H1 (cell line): ENCODE results near the gene DYNLL1. TPM values are rescaled to one million over a fixed set of nuclear protein-coding genes. Genes with fewer than 3 reads are reported as not detected.

ENCODE experiments used
- CTCF ChIA-PET: fragments of 300-600 bp; sonication (Branson Sonifier 250); formaldehyde crosslinking; loops from one replicate; lab custom pipeline; 2021; ENCODE audit not compliant: partially characterized antibody; lab: Charles Lee
- POLR2A ChIA-PET: fragments of 300-600 bp; sonication (Branson Sonifier 250); formaldehyde crosslinking; loops from one replicate; lab custom pipeline; 2021; ENCODE audit warnings: inconsistent platforms; ENCODE audit not compliant: partially characterized antibody; lab: Charles Lee
- DNase-seq, 2 experiments: peaks; one replicate each; pipeline versions ENCODE4 v3.0.0 to v3.0.0-alpha.2; 2010 to 2022; ENCODE audit warnings: low spot score in 2 of 2, low read depth in 1 of 2, mixed read lengths in 1 of 2
- FAIRE-seq: peaks from 2 replicates; lab custom pipeline; 2011; peaks lifted over from hg19 to GRCh38; lab: Jason Lieb, UNC
- H2AFZ ChIP-seq: 2 replicates; pipeline ENCODE4 v1.8.1; 2012; ENCODE audit warnings: low read length, inconsistent platforms
- H2AK5ac ChIP-seq: 2 replicates; pipeline ENCODE4 v1.6.1; 2013; ENCODE audit warnings: low read depth, low read length
- H2BK120ac ChIP-seq: replicated peaks from 2 replicates; pipeline ENCODE3; 2013; ENCODE audit warnings: low read depth, low read length, inconsistent platforms
- H2BK12ac ChIP-seq: 2 replicates; pipeline ENCODE4 v1.6.1; 2013; ENCODE audit warnings: low read depth, low read length
- H2BK15ac ChIP-seq: 2 replicates; pipeline ENCODE4 v1.6.1; 2013; ENCODE audit warnings: low read length
- H2BK20ac ChIP-seq: 2 replicates; pipeline ENCODE4 v1.6.1; 2013; ENCODE audit warnings: low read length
- H2BK5ac ChIP-seq: 2 replicates; pipeline ENCODE4 v1.6.1; 2013; ENCODE audit warnings: low read depth, low read length
- H3K14ac ChIP-seq: 2 replicates; pipeline ENCODE4 v1.6.1; 2013; ENCODE audit warnings: inconsistent platforms; ENCODE audit not compliant: insufficient read length
- H3K18ac ChIP-seq: 2 replicates; pipeline ENCODE4 v1.6.1; 2013; ENCODE audit warnings: low read length; ENCODE audit errors: extremely low read depth
- H3K23ac ChIP-seq: 2 replicates; pipeline ENCODE4 v1.6.1; 2013; ENCODE audit warnings: inconsistent platforms; ENCODE audit not compliant: insufficient read length
- H3K23me2 ChIP-seq: 2 replicates; pipeline ENCODE4 v1.6.1; 2013; ENCODE audit warnings: low read depth, low read length
- H3K27ac ChIP-seq: 2 replicates; pipeline ENCODE4 v1.6.1; 2011; ENCODE audit warnings: low read depth, low read length, inconsistent platforms
- H3K27me3 ChIP-seq, 4 experiments: replicated peaks in 1 of 4; 1 replicate in 1 of 4; 2 replicates in 3 of 4; pipeline versions ENCODE4 v1.6.1 to v1.8.1; 2011 to 2013; ENCODE audit warnings: low read length in 3 of 4, mild to moderate bottlenecking in 3 of 4, inconsistent platforms in 2 of 4, mixed read lengths in 2 of 4, moderate library complexity in 1 of 4; ENCODE audit not compliant: control insufficient read depth in 3 of 4, insufficient read depth in 3 of 4; ENCODE audit errors: extremely low read depth in 1 of 4
- H3K36me3 ChIP-seq, 4 experiments: 2 replicates each; pipeline versions ENCODE4 v1.6.1 to v1.8.1; 2011 to 2013; ENCODE audit warnings: mild to moderate bottlenecking in 4 of 4, low read length in 3 of 4, moderate library complexity in 2 of 4, control low read depth in 1 of 4, inconsistent platforms in 1 of 4; ENCODE audit not compliant: insufficient read depth in 4 of 4, control insufficient read depth in 2 of 4
- H3K4ac ChIP-seq: replicated peaks from 2 replicates; pipeline ENCODE3; 2013; ENCODE audit warnings: low read length, low read depth, mixed read lengths, inconsistent platforms; ENCODE audit not compliant: insufficient read length
- H3K4me1 ChIP-seq, 4 experiments: replicated peaks in 1 of 4; 1 replicate in 1 of 4; 2 replicates in 3 of 4; pipeline versions ENCODE4 v1.6.1 to v1.8.1; 2011 to 2013; ENCODE audit warnings: low read length in 3 of 4, inconsistent platforms in 2 of 4, mixed read lengths in 1 of 4; ENCODE audit not compliant: insufficient read depth in 4 of 4, control insufficient read depth in 3 of 4
- H3K4me2 ChIP-seq, 2 experiments: 2 replicates each; pipeline versions ENCODE4 v1.6.1 to v1.8.1; 2011 to 2013; ENCODE audit warnings: low read depth in 2 of 2, low read length in 2 of 2, control low read depth in 1 of 2, inconsistent platforms in 1 of 2, mild to moderate bottlenecking in 1 of 2; ENCODE audit not compliant: insufficient read depth in 1 of 2
- H3K4me3 ChIP-seq, 4 experiments: fragments of 200-600, 300-600 bp in 1 of 4; sonication (generic), shearing (Covaris generic), sonication (Bioruptor Twin) in 1 of 4; 2 replicates each; pipeline versions ENCODE4 v1.5.1 to v1.8.1; 2011 to 2016; ENCODE audit warnings: low read length in 4 of 4, low read depth in 3 of 4, control low read depth in 2 of 4, inconsistent platforms in 2 of 4, mild to moderate bottlenecking in 2 of 4, mixed read lengths in 1 of 4, moderate library complexity in 1 of 4; ENCODE audit not compliant: insufficient read depth in 2 of 4; ENCODE audit errors: extremely low read depth in 1 of 4
- H3K56ac ChIP-seq: replicated peaks from 2 replicates; pipeline ENCODE3; 2013; ENCODE audit warnings: low read depth, mild to moderate bottlenecking, mixed read lengths, low read length, inconsistent platforms; ENCODE audit not compliant: insufficient read length
- H3K79me1 ChIP-seq: 2 replicates; pipeline ENCODE4 v1.6.1; 2013; ENCODE audit warnings: low read depth, low read length, control low read depth
- H3K79me2 ChIP-seq, 2 experiments: 2 replicates each; pipeline versions ENCODE4 v1.6.1 to v1.8.1; 2012 to 2013; ENCODE audit warnings: low read length in 2 of 2, mild to moderate bottlenecking in 2 of 2, inconsistent platforms in 1 of 2; ENCODE audit not compliant: insufficient read depth in 2 of 2, control insufficient read depth in 1 of 2
- H3K9ac ChIP-seq, 4 experiments: replicated peaks in 1 of 4; 1 replicate in 1 of 4; 2 replicates in 3 of 4; pipeline versions ENCODE4 v1.6.1 to v1.8.1; 2011 to 2013; ENCODE audit warnings: low read depth in 3 of 4, low read length in 3 of 4, control low read depth in 2 of 4, mild to moderate bottlenecking in 2 of 4, moderate library complexity in 2 of 4, inconsistent platforms in 1 of 4; ENCODE audit errors: extremely low read depth in 1 of 4
- H3K9me3 ChIP-seq, 2 experiments: 2 replicates each; pipeline versions ENCODE4 v1.6.1 to v1.8.1; 2012 to 2013; ENCODE audit warnings: mild to moderate bottlenecking in 2 of 2, moderate library complexity in 2 of 2, control low read depth in 1 of 2, inconsistent platforms in 1 of 2, low read depth in 1 of 2, low read length in 1 of 2, mixed read lengths in 1 of 2; ENCODE audit not compliant: insufficient read depth in 2 of 2
- H4K20me1 ChIP-seq, 2 experiments: replicated peaks in 1 of 2; 2 replicates each; pipeline versions ENCODE3 to v1.8.1; 2011 to 2013; ENCODE audit warnings: inconsistent platforms in 2 of 2, low read length in 2 of 2, mild to moderate bottlenecking in 1 of 2; ENCODE audit not compliant: insufficient read depth in 2 of 2, control insufficient read depth in 1 of 2
- H4K5ac ChIP-seq: 2 replicates; pipeline ENCODE4 v1.6.1; 2013; ENCODE audit warnings: low read length, low read depth, mixed read lengths, inconsistent platforms; ENCODE audit not compliant: insufficient read length
- H4K8ac ChIP-seq: 2 replicates; pipeline ENCODE4 v1.8.0; 2013; ENCODE audit warnings: mild to moderate bottlenecking, moderate library complexity, low read length, inconsistent platforms; ENCODE audit not compliant: insufficient read depth; ENCODE audit errors: extremely low read depth
- H4K91ac ChIP-seq: replicated peaks from 2 replicates; pipeline ENCODE3; 2013; ENCODE audit warnings: low read length, mixed read lengths, inconsistent platforms; ENCODE audit not compliant: insufficient read length
- JUN ChIP-seq: IDR thresholded peaks from 2 replicates; pipeline ENCODE4 v1.6.1; 2011; ENCODE audit warnings: low read depth, mild to moderate bottlenecking, improper control_type of control experiment, low read length
- WGBS, 2 experiments: shearing (Covaris generic) in 1 of 2; methylation state at CpG; one replicate each; pipeline versions ENCODE4 v1.1.6 to v1.1.7; 2013 to 2015; ENCODE audit warnings: low lambda C conversion rate in 2 of 2, mixed read lengths in 2 of 2, inconsistent platforms in 1 of 2, low coverage in 1 of 2, missing lambda C conversion rate in 1 of 2; ENCODE audit not compliant: insufficient replicate concordance in 2 of 2, insufficient coverage in 1 of 2, insufficient read length in 1 of 2; ENCODE audit errors: extremely low coverage in 1 of 2, missing lambda C conversion rate in 1 of 2; 5-methylcytosine and 5-hydroxymethylcytosine counted together
- polyA plus RNA-seq, 7 experiments: library from polyadenylated mRNA; depleted of rRNA in 3 of 7; stranded (reverse) in 5 of 7; unstranded in 2 of 7; fragments of >200 nt in 5 of 7; fragments of 200-250 nt in 2 of 7; gene quantifications; 1 replicate in 5 of 7; 2 replicates in 1 of 7; 4 replicates in 1 of 7; pipeline versions ENCODE4 v1.2.1 to v1.2.3, GENCODE V29; 2011 to 2013; ENCODE audit warnings: missing spikeins in 2 of 7, mixed read lengths in 2 of 7
- total RNA-seq: library from RNA; stranded (reverse); fragmentation: NEBNext Ultra II Directional; extraction: Animal tissue kit (Norgen Biotek cat#: 25700); gene quantifications from 2 replicates; pipeline ENCODE4 v1.2.1, GENCODE V29; 2021

Gene DYNLL1
- total and polyA plus RNA-seq, 2 of the 8 experiments (the other 6 are each of a cell fraction or from before 2014, with no cell fraction given): 423 to 488 TPM

DNA sequence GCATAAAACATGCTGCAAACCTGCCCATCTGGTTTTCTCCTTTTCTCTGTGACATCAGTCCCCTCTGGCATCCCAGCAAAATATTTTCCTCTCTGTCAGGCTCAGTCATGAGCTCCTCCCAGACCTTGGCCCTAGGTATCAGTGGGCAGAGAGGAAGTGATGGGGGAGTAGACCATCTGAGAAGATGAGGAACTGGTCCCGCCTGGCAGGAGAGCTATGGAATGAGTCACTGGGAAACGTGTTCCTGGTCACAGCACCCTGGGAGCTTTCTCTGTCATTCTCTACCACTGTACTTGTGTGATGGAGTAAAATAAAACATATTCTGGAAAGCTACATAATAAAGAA, 21.3 kb upstream of the DYNLL1 start:
- H3K4me2 ChIP-seq: no peak overlapping the region

More for the DNA sequence above, 21.3 kb upstream of the DYNLL1 start:
- Histone ChIP-seq H3K14ac (no peak overlapping the region), H3K36me3 (no peaks in the 10 kb centered on the region), H3K56ac (no peak overlapping the region), H4K91ac (no peak overlapping the region), H3K4me1 (peaks cover 0 to 5% (median 0%) of the 10 kb centered on the region in 4 experiments; a peak in 2 of 7 replicates), H3K18ac (no peak overlapping the region), H2AFZ (no peak overlapping the region), H3K23me2 (peaks cover 2% of the 10 kb centered on the region; the same call in 1 of the 2 replicates), H4K20me1 (peaks cover 0 to 1% of the 10 kb centered on the region in 2 experiments), H4K5ac (no peak overlapping the region), H3K79me2 (no peaks in the 10 kb centered on the region), H2BK20ac (no peak overlapping the region), H3K9ac (no peak overlapping the region; a peak in 1 of 7 replicates), H2AK5ac (no peak overlapping the region), H3K4me3 (no peak overlapping the region), H3K4ac (no peak overlapping the region), H2BK120ac (no peak overlapping the region), H2BK5ac (no peak overlapping the region), H4K8ac (no peak overlapping the region), H3K27me3 (no peaks in the 10 kb centered on the region), H3K79me1 (no peaks in the 10 kb centered on the region), H3K9me3 (no peaks in the 10 kb centered on the region), H3K27ac (no peak overlapping the region), H2BK15ac (no peak overlapping the region), H3K23ac (no peak overlapping the region), H2BK12ac (no peak overlapping the region)
- 43% methylated on average over 2 of the region's 2 CpGs; no CpG with 5 or more reads in 1 of the 2 experiments for WGBS, 2 experiments
- FAIRE-seq: no peak
- ChIA-PET CTCF (interaction anchor here (0.6 to 1.2 kb wide), 8 partner anchors 9 to 1469 kb away, joined by 3 to 4 read pairs (median 3); partner anchors contain the start of gene SIRT4), POLR2A (interaction anchor here (0.6 to 18.7 kb wide), 10 partner anchors 8 to 204 kb away, joined by 3 to 365 read pairs (median 4); partner anchors contain the start of genes DYNLL1, GATC, RNU4-1 and RNU4-2)
- no peak for TF ChIP-seq JUN
- DNase-seq: no peak
